ENCODE results near the gene COL26A1. TPM values are rescaled to one million over a fixed set of nuclear protein-coding genes. Genes with fewer than 3 reads are reported as not detected.
"Not testable (repeated sequence)": the region's sequence is repeated elsewhere in the genome, so short reads cannot be mapped to it uniquely, and the experiment has no call there.

COL26A1 gene
- total RNA-seq, 1 experiment from 2014 or later = 0.20 TPM

- no peak overlapping the region for H3K4me2 ChIP-seq
- intact Hi-C loops (cut with micrococcal nuclease; ENCODE audit: unreplicated experiment) = no loop called here
- no peaks in the 10 kb centered on the region for H4K20me1 ChIP-seq (ENCODE audit: insufficient read depth)
- no peaks in the 10 kb centered on the region for H3K9me2 ChIP-seq (ENCODE audit: insufficient read depth)
- ChIA-PET CTCF (no interaction called here), POLR2A (ENCODE audit: unreplicated experiment) (no interaction called here)
- no peak overlapping the region for H3K4me3 ChIP-seq
- DNase-seq = no peak
- H3K36me3 ChIP-seq (ENCODE audit: low read depth) = no peaks in the 10 kb centered on the region
- TF ChIP-seq CTCF (conservative IDR thresholded peaks at IDR 0.05) (no peak), EZH2 (IDR thresholded peaks at IDR 0.05; ENCODE audit: low read depth) (no peak)
- no peaks in the 10 kb centered on the region for H3K9me3 ChIP-seq (ENCODE audit: insufficient read depth, low read depth)
- H3K27ac ChIP-seq = no peak overlapping the region
- no peaks in the 10 kb centered on the region for H3K79me2 ChIP-seq (ENCODE audit: low read depth)
- no peak overlapping the region for H2AFZ ChIP-seq
- peaks cover 14% of the 10 kb centered on the region; the same call in 1 of the 2 replicates for H3K27me3 ChIP-seq (ENCODE audit: insufficient read depth, low read depth)
- H3F3A ChIP-seq (ENCODE audit: insufficient read depth, low read depth) = no peaks in the 10 kb centered on the region
- H3K4me1 ChIP-seq (replicated peaks; ENCODE audit: insufficient read depth) = no peaks in the 10 kb centered on the region
- no TSS peak for BruUV-seq (replicated peaks)
These were observed 19.8 kb upstream of the COL26A1 start for GRCh38 chr7:101342892-101343291.

- Histone ChIP-seq H3K27ac (no peak overlapping the region), H3F3A (ENCODE audit: insufficient read depth, low read depth) (peaks cover 5% of the 10 kb centered on the region), H3K4me3 (no peak overlapping the region), H3K4me2 (no peak overlapping the region), H3K27me3 (ENCODE audit: insufficient read depth, low read depth) (0 out of 2 replicates have a peak, but pooled peaks cover 3% of the 10 kb centered on the region), H3K36me3 (ENCODE audit: low read depth) (no peaks in the 10 kb centered on the region), H4K20me1 (ENCODE audit: insufficient read depth) (no peaks in the 10 kb centered on the region), H3K9me3 (ENCODE audit: insufficient read depth, low read depth) (no peaks in the 10 kb centered on the region), H3K9me2 (ENCODE audit: insufficient read depth) (no peaks in the 10 kb centered on the region), H2AFZ (no peak overlapping the region), H3K79me2 (ENCODE audit: low read depth) (no peaks in the 10 kb centered on the region), H3K4me1 (replicated peaks; ENCODE audit: insufficient read depth) (peaks cover 5% of the 10 kb centered on the region; the same call in 1 of the 2 replicates)
- BruUV-seq (replicated peaks) = no TSS peak
- ChIA-PET CTCF (no interaction called here), POLR2A (ENCODE audit: unreplicated experiment) (no interaction called here)
- no peak for DNase-seq
- TF ChIP-seq EZH2 (IDR thresholded peaks at IDR 0.05; ENCODE audit: low read depth) = no peak
- TF ChIP-seq CTCF (conservative IDR thresholded peaks at IDR 0.05) = no peak
- intact Hi-C loops (cut with micrococcal nuclease; ENCODE audit: unreplicated experiment) = no loop called here
These were observed 15.2 kb upstream of the COL26A1 start for GRCh38 chr7:101347477-101347876.

GRCh38 chr7:101348456-101349067, 14.1 kb upstream of the COL26A1 start:
- H3F3A ChIP-seq (ENCODE audit: insufficient read depth, low read depth) = peaks cover 14% of the 10 kb centered on the region
- POLR2A ChIA-PET (ENCODE audit: unreplicated experiment); H3K27ac ChIP-seq; H3K27me3 ChIP-seq (ENCODE audit: insufficient read depth, low read depth); BruUV-seq (replicated peaks); H3K9me2 ChIP-seq (ENCODE audit: insufficient read depth); intact Hi-C loops (cut with micrococcal nuclease; ENCODE audit: unreplicated experiment); DNase-seq; H3K36me3 ChIP-seq (ENCODE audit: low read depth); H3K79me2 ChIP-seq (ENCODE audit: low read depth); H3K4me2 ChIP-seq; H4K20me1 ChIP-seq (ENCODE audit: insufficient read depth); CTCF ChIA-PET; H3K4me1 ChIP-seq (replicated peaks; ENCODE audit: insufficient read depth); H3K4me3 ChIP-seq; H3K9me3 ChIP-seq (ENCODE audit: insufficient read depth, low read depth); H2AFZ ChIP-seq: not testable (repeated sequence)

- H3K27ac ChIP-seq; intact Hi-C loops (cut with micrococcal nuclease; ENCODE audit: unreplicated experiment); DNase-seq; H3K4me2 ChIP-seq; POLR2A ChIA-PET (ENCODE audit: unreplicated experiment); H3K9me3 ChIP-seq (ENCODE audit: insufficient read depth, low read depth); H2AFZ ChIP-seq; BruUV-seq (replicated peaks); H4K20me1 ChIP-seq (ENCODE audit: insufficient read depth); H3K36me3 ChIP-seq (ENCODE audit: low read depth); H3K79me2 ChIP-seq (ENCODE audit: low read depth); H3K4me3 ChIP-seq; H3K4me1 ChIP-seq (replicated peaks; ENCODE audit: insufficient read depth); H3K9me2 ChIP-seq (ENCODE audit: insufficient read depth); H3K27me3 ChIP-seq (ENCODE audit: insufficient read depth, low read depth): not testable (repeated sequence)
- CTCF ChIA-PET = interaction anchor here (0.7 kb wide), 1 partner anchor 115 kb away, joined by 4 read pairs; no protein-coding TSS in a partner anchor
- peaks cover 14% of the 10 kb centered on the region for H3F3A ChIP-seq (ENCODE audit: insufficient read depth, low read depth)
These were observed 13.4 kb upstream of the COL26A1 start for GRCh38 chr7:101349300-101349699.

Measured in PC-9 (cell line).